AG04450 (cell line): Measurements from ENCODE around the gene PHF20. TPM values are rescaled to one million over a fixed set of nuclear protein-coding genes. Genes with fewer than 3 reads are reported as not detected.
"Not testable (repeated sequence)": the region's sequence is repeated elsewhere in the genome, so short reads cannot be mapped to it uniquely, and the experiment has no call there.

ENCODE experiments used
- CTCF ChIA-PET: fragments of 300-600, 350-600 bp; formaldehyde crosslinking; extraction: SDS; loops from one replicate; lab custom pipeline; 2022; ENCODE audit warnings: antibody characterized with exemption, inconsistent platforms; lab: Charles Lee
- POLR2A ChIA-PET: fragments of 350-600 bp; formaldehyde crosslinking; extraction: SDS; loops from one replicate; lab custom pipeline; 2021; ENCODE audit warnings: antibody characterized with exemption, inconsistent platforms; lab: Yijun Ruan, JAX
- DNase-seq: peaks from one replicate; pipeline ENCODE4 v3.0.0-alpha.2; 2011; ENCODE audit warnings: low read depth, low spot score
- H3K27ac ChIP-seq: one replicate; pipeline ENCODE4 v1.5.1; 2012; ENCODE audit warnings: low read depth, low read length, control low read depth
- H3K27me3 ChIP-seq: one replicate; pipeline ENCODE4 v1.6.0; 2012; ENCODE audit warnings: low read length; ENCODE audit not compliant: control insufficient read depth, insufficient read depth
- H3K4me3 ChIP-seq: 2 replicates; pipeline ENCODE4 v1.5.1; 2011; ENCODE audit warnings: mild to moderate bottlenecking, low read depth, low read length, control low read depth
- H3K9me3 ChIP-seq: 2 replicates; pipeline ENCODE4 v1.5.1; 2012; ENCODE audit warnings: low read length; ENCODE audit not compliant: control insufficient read depth, insufficient read depth
- polyA plus RNA-seq: library from polyadenylated mRNA; depleted of rRNA; stranded (reverse); fragments of >200 nt; gene quantifications from 2 replicates; pipeline ENCODE4 v1.2.3, GENCODE V29; 2011
- TF ChIP-seq, protein P1 (sequence below): IDR thresholded peaks from 2 replicates; pipeline ENCODE4 v1.5.1; 2011; ENCODE audit warnings: low read depth, low read length, control low read depth, inconsistent platforms

The PHF20 gene
- polyA plus RNA-seq, 1 experiment = 30.6 TPM

DNA sequence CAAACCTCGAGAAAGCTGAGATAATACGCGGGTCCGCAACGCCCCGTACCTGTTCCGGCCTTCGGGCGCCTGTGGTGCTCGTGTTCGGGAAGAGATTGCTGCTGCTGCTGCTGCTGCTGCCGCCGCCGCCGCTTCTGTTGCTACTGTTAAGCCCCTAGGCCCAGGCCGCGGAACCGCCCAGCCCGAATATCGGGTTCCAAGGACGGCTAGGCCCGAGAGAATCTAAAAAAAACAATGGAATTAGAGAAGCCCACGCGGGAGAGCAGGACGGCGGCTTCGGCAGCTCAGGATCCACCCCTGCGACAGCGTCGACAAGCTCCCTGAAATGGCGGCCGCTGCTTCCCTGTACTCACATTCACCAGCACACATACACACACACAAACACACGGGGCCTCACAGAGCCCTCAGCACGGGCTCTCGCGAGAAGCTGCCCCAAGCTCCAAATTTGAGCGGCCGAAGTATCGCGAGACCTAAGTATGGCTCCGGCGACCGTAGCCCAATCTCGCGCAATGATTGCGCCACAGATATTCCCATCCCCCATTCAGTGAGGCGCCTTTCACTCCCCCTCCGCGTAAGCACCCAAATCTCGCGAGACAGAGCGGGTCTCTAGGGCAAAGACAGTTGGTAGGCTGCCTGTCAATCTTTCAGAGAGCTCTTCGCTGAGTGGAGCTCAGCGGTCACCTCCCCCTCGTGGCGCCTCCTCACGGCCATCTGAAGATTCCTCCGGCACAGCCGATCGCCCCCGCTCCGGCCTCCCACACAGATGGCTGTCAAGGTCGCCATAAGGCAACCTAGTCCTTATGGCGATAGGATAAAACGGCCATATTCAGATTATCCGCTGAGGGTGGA is 29.7 kb upstream of the PHF20 start, which contains the start of gene RBM39:
RBM39 (minus strand) TSS at position 369 of the 849 bp plus-strand sequence. CDS start 1,386 bp downstream, outside the sequence.
- ChIA-PET POLR2A (interaction anchor here (0.5 to 2.6 kb wide), 47 partner anchors 8 to 724 kb away, joined by 3 to 71 read pairs (median 4); partner anchors contain the start of genes NFS1, PHF20, ROMO1 and SCAND1), CTCF (interaction anchor here (0.6 to 1.3 kb wide), 10 partner anchors 13 to 212 kb away, joined by 3 to 7 read pairs (median 3); partner anchors contain the start of gene SCAND1)
- Histone ChIP-seq H3K9me3 (peaks cover 4% of the 10 kb centered on the region; the same call in 1 of the 2 replicates), H3K27ac (peak within 1 kb of the TSS; percentile 99), H3K27me3 (no peaks in the 10 kb centered on the region), H3K4me3 (peak within 1 kb of the TSS; percentile 89)
- TF ChIP-seq, protein P1, sequence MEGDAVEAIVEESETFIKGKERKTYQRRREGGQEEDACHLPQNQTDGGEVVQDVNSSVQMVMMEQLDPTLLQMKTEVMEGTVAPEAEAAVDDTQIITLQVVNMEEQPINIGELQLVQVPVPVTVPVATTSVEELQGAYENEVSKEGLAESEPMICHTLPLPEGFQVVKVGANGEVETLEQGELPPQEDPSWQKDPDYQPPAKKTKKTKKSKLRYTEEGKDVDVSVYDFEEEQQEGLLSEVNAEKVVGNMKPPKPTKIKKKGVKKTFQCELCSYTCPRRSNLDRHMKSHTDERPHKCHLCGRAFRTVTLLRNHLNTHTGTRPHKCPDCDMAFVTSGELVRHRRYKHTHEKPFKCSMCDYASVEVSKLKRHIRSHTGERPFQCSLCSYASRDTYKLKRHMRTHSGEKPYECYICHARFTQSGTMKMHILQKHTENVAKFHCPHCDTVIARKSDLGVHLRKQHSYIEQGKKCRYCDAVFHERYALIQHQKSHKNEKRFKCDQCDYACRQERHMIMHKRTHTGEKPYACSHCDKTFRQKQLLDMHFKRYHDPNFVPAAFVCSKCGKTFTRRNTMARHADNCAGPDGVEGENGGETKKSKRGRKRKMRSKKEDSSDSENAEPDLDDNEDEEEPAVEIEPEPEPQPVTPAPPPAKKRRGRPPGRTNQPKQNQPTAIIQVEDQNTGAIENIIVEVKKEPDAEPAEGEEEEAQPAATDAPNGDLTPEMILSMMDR = peak; percentile 52
- DNase-seq = peak; percentile 100

DNA sequence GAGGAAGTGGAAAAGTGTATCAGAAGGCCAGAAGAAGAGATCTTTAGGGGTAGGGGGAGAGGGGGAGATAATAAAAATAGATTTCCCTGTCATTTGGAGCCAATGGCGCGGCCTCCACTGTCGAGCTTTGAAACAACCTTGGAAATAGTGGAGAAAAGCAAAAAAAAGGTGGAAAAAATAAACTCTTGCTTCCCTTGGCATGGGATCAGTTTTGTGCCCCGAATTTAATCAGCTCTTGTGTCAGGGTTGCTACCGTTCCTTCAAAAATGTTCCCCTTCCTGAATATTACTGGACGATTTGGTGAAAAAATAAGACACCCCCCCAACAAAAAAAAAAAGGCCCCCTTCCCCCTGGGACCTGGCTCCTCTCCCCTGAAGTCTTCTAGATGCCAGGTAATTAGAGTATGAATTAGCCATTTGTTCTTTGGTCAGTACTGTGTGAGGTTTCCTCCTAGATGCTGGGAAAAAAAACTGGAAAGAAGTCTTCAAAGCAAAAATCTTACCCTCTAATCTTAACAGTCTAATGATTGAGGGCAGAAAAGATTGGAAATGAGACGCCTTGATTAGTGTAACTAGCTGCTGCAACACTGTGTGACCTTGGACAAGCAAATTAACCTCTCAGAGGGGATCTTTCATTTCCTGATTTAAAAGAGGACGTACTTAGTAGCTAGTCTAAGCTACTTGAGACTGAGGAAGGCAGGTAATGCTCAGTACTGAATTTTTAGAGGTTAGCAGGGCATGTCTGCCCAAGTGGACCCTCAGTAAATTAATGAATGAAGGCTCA is 28.9 kb upstream of the PHF20 start:
- peak overlapping the region; percentile 91 for H3K27ac ChIP-seq
- peaks cover 4% of the 10 kb centered on the region; the same call in 1 of the 2 replicates for H3K9me3 ChIP-seq
- CTCF ChIA-PET = interaction anchor here (0.9 to 1.3 kb wide), 4 partner anchors 24 to 141 kb away, joined by 3 to 4 read pairs (median 3); no protein-coding TSS in a partner anchor
- DNase-seq = no peak
- POLR2A ChIA-PET = interaction anchor here (0.6 to 2.6 kb wide), 42 partner anchors 8 to 725 kb away, joined by 3 to 71 read pairs (median 5); partner anchors contain the start of genes NFS1, PHF20, ROMO1 and SCAND1
- TF ChIP-seq, protein P1 = no peak
- no peaks in the 10 kb centered on the region for H3K27me3 ChIP-seq
- peak overlapping the region; percentile 77 for H3K4me3 ChIP-seq

GRCh38 chr20:35743693-35744491 is 27.9 kb upstream of the PHF20 start:
- H3K27ac ChIP-seq = no peak overlapping the region
- peaks cover 4% of the 10 kb centered on the region; the same call in 1 of the 2 replicates for H3K9me3 ChIP-seq
- no peak overlapping the region for H3K4me3 ChIP-seq
- ChIA-PET POLR2A (interaction anchor here (0.6 to 2.6 kb wide), 5 partner anchors 11 to 210 kb away, joined by 3 to 71 read pairs (median 4); partner anchors contain the start of gene SCAND1), CTCF (interaction anchor here (0.8 to 1.1 kb wide), 2 partner anchors 9 to 210 kb away, joined by 3 to 6 read pairs; partner anchors contain the start of gene SCAND1)
- H3K27me3 ChIP-seq = no peaks in the 10 kb centered on the region
- DNase-seq = no peak
- TF ChIP-seq, protein P1 = no peak

DNA sequence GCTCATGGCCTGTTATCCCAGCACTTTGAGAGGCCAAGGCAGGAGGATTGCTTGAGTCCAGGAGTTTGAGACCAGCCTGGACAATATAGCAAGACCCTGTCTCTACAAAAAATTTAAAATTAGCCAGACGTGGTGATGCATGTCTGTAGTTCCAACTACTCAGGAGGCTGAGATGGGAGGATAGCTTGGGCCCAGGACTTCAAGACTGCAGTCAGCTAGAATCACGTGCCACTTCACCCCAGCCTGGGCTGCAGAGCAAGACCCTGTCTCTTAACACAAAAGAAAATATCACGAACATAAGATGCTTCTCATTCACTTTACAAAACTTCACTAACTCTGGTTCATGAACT is 27.3 kb upstream of the PHF20 start:
- not testable (repeated sequence) for H3K9me3 ChIP-seq, DNase-seq, H3K27me3 ChIP-seq, H3K4me3 ChIP-seq, H3K27ac ChIP-seq
- POLR2A ChIA-PET = interaction anchor here (0.7 to 1.3 kb wide), 3 partner anchors 10 to 210 kb away, joined by 3 to 4 read pairs (median 4); partner anchors contain the start of gene SCAND1
- CTCF ChIA-PET = interaction anchor here (0.8 to 1.1 kb wide), 2 partner anchors 9 to 210 kb away, joined by 3 to 6 read pairs; partner anchors contain the start of gene SCAND1
